H9 (cell line): ENCODE measurements around the gene TNNT2. TPM values are rescaled to one million over a fixed set of nuclear protein-coding genes. Genes with fewer than 3 reads are reported as not detected.

Source experiments
- DNase-seq: peaks from one replicate; pipeline ENCODE4 v3.0.0-alpha.2; 2017
- H2AFZ ChIP-seq: one replicate; pipeline ENCODE4 v1.6.1; 2013; ENCODE audit warnings: mild to moderate bottlenecking, low read length, control low read depth, moderate library complexity
- H2AK5ac ChIP-seq: 2 replicates; pipeline ENCODE4 v1.6.1; 2013; ENCODE audit warnings: low read length, control low read depth, mixed read lengths; ENCODE audit not compliant: insufficient read length
- H2BK120ac ChIP-seq: one replicate; pipeline ENCODE4 v1.6.1; 2013; ENCODE audit warnings: low read depth, mild to moderate bottlenecking, low read length, control low read depth, inconsistent platforms; ENCODE audit not compliant: poor library complexity, severe bottlenecking
- H2BK12ac ChIP-seq: 2 replicates; pipeline ENCODE4 v1.6.1; 2013; ENCODE audit warnings: low read length, control low read depth, mixed read lengths, low read depth; ENCODE audit not compliant: insufficient read length
- H2BK15ac ChIP-seq: 2 replicates; pipeline ENCODE4 v1.6.1; 2013; ENCODE audit warnings: low read depth, low read length, control low read depth
- H2BK20ac ChIP-seq: one replicate; pipeline ENCODE4 v1.6.1; 2013; ENCODE audit warnings: low read depth, mild to moderate bottlenecking, low read length, control low read depth, inconsistent platforms; ENCODE audit not compliant: poor library complexity, severe bottlenecking
- H2BK5ac ChIP-seq: 2 replicates; pipeline ENCODE4 v1.6.1; 2013; ENCODE audit warnings: low read length, control low read depth, mixed read lengths; ENCODE audit not compliant: insufficient read length
- H3K14ac ChIP-seq: 2 replicates; pipeline ENCODE4 v1.6.1; 2013; ENCODE audit warnings: low read length, control low read depth; ENCODE audit not compliant: insufficient read depth
- H3K18ac ChIP-seq: 2 replicates; pipeline ENCODE4 v1.6.1; 2013; ENCODE audit warnings: low read depth, mild to moderate bottlenecking, mixed read lengths, low read length, control low read depth; ENCODE audit not compliant: insufficient read length
- H3K23ac ChIP-seq: 2 replicates; pipeline ENCODE4 v1.6.1; 2013; ENCODE audit warnings: low read length, control low read depth, mixed read lengths, low read depth; ENCODE audit not compliant: insufficient read length
- H3K23me2 ChIP-seq: 2 replicates; pipeline ENCODE4 v1.6.1; 2013; ENCODE audit warnings: low read depth, mild to moderate bottlenecking, mixed read lengths, low read length, control low read depth; ENCODE audit not compliant: insufficient read length, poor library complexity, severe bottlenecking
- H3K27ac ChIP-seq: 2 replicates; pipeline ENCODE4 v1.5.1; 2013; ENCODE audit warnings: low read length, control low read depth, mixed read lengths, low read depth; ENCODE audit not compliant: insufficient read length
- H3K27me3 ChIP-seq: 2 replicates; pipeline ENCODE4 v1.6.1; 2013; ENCODE audit warnings: low read length, control low read depth, inconsistent platforms; ENCODE audit not compliant: insufficient read depth
- H3K4ac ChIP-seq: 2 replicates; pipeline ENCODE4 v1.6.1; 2013; ENCODE audit warnings: low read depth, mild to moderate bottlenecking, control low read depth, inconsistent platforms, low read length, moderate library complexity
- H3K4me1 ChIP-seq: 2 replicates; pipeline ENCODE4 v1.6.1; 2013; ENCODE audit warnings: low read length, control low read depth, inconsistent platforms; ENCODE audit not compliant: insufficient read depth
- H3K4me2 ChIP-seq: 2 replicates; pipeline ENCODE4 v1.6.1; 2013; ENCODE audit warnings: low read length, control low read depth, mixed read lengths; ENCODE audit not compliant: insufficient read length, insufficient read depth
- H3K56ac ChIP-seq: 2 replicates; pipeline ENCODE4 v1.6.1; 2013; ENCODE audit warnings: low read depth, mild to moderate bottlenecking, mixed read lengths, low read length, control low read depth; ENCODE audit not compliant: insufficient read length
- H3K79me1 ChIP-seq: 2 replicates; pipeline ENCODE4 v1.6.1; 2013; ENCODE audit warnings: low read depth, mild to moderate bottlenecking, moderate library complexity, low read length, control low read depth, inconsistent platforms; ENCODE audit not compliant: insufficient read depth, poor library complexity, severe bottlenecking
- H3K79me2 ChIP-seq: 2 replicates; pipeline ENCODE4 v1.6.1; 2013; ENCODE audit warnings: low read length, control low read depth, inconsistent platforms; ENCODE audit not compliant: insufficient read depth
- H3K9ac ChIP-seq: 2 replicates; pipeline ENCODE4 v1.6.1; 2013; ENCODE audit warnings: low read length, control low read depth, mixed read lengths; ENCODE audit not compliant: insufficient read length; ENCODE audit errors: extremely low read depth
- H3K9me3 ChIP-seq: one replicate; pipeline ENCODE4 v1.6.1; 2013; ENCODE audit warnings: low read depth, low read length, inconsistent platforms; ENCODE audit not compliant: control insufficient read depth
- H3T11ph ChIP-seq: one replicate; pipeline ENCODE4 v1.6.1; 2013; ENCODE audit warnings: mild to moderate bottlenecking, low read length, control low read depth, inconsistent platforms
- H4K20me1 ChIP-seq: one replicate; pipeline ENCODE4 v1.6.1; 2013; ENCODE audit not compliant: control insufficient read depth, insufficient read length, insufficient read depth
- H4K5ac ChIP-seq: 2 replicates; pipeline ENCODE4 v1.6.1; 2013; ENCODE audit warnings: low read depth, mild to moderate bottlenecking, mixed read lengths, low read length, control low read depth; ENCODE audit not compliant: insufficient read length
- H4K8ac ChIP-seq: replicated peaks from 2 replicates; pipeline ENCODE4 v1.6.1; 2013; ENCODE audit warnings: low read length, control low read depth, mixed read lengths, low read depth; ENCODE audit not compliant: insufficient read length
- H4K91ac ChIP-seq: 2 replicates; pipeline ENCODE4 v1.6.1; 2013; ENCODE audit warnings: low read depth, mild to moderate bottlenecking, moderate library complexity, mixed read lengths, low read length, control low read depth; ENCODE audit not compliant: insufficient read length
- H3K27ac Mint-ChIP-seq, 3 experiments: 2 replicates in 2 of 3; 3 replicates in 1 of 3; pipeline ENCODE4 v1.8.0; 2020 to 2021; ENCODE audit warnings: mixed read lengths in 3 of 3, mild to moderate bottlenecking in 1 of 3, moderate library complexity in 1 of 3
- H3K27me3 Mint-ChIP-seq: 2 replicates; pipeline ENCODE4 v1.8.0; 2021; ENCODE audit warnings: low read depth, mild to moderate bottlenecking, moderate library complexity, mixed read lengths
- H3K36me3 Mint-ChIP-seq, 3 experiments: 2 replicates in 2 of 3; 3 replicates in 1 of 3; pipeline ENCODE4 v1.8.0; 2020 to 2021; ENCODE audit warnings: low read depth in 3 of 3, mixed read lengths in 3 of 3; ENCODE audit not compliant: insufficient read depth in 1 of 3
- H3K4me1 Mint-ChIP-seq, 2 experiments: 2 replicates each; pipeline ENCODE4 v1.8.0; 2020; ENCODE audit warnings: mixed read lengths in 2 of 2
- H3K4me3 Mint-ChIP-seq, 2 experiments: 2 replicates in 1 of 2; 3 replicates in 1 of 2; pipeline ENCODE4 v1.8.0; 2020 to 2021; ENCODE audit warnings: mild to moderate bottlenecking in 2 of 2, mixed read lengths in 2 of 2, moderate library complexity in 1 of 2
- H3K9me3 Mint-ChIP-seq, 2 experiments: 2 replicates in 1 of 2; 3 replicates in 1 of 2; pipeline ENCODE4 v1.8.0; 2020; ENCODE audit warnings: mild to moderate bottlenecking in 2 of 2, mixed read lengths in 2 of 2, moderate library complexity in 1 of 2
- CTCF ChIP-seq: fragments of 200-600 bp; sonication (generic); conservative IDR thresholded peaks from 3 replicates; pipeline ENCODE4 v1.8.0; 2021; ENCODE audit warnings: antibody characterized with exemption, mild to moderate bottlenecking
- WGBS: extraction: QIAGEN DNeasy Blood & Tissue Kit; methylation state at CpG from one replicate; pipeline ENCODE4 v1.1.7; 2013; ENCODE audit warnings: missing lambda C conversion rate, low lambda C conversion rate, mixed read lengths; ENCODE audit not compliant: insufficient read length; ENCODE audit errors: extremely low coverage; 5-methylcytosine and 5-hydroxymethylcytosine counted together
- total RNA-seq: library from RNA; stranded (reverse); gene quantifications from 2 replicates; pipeline ENCODE4 v1.2.1, GENCODE V29; 2021

Gene TNNT2
- total RNA-seq, 1 experiment from 2014 or later, result 8.6 TPM

GRCh38 chr1:201381130-201381529 lies 3.6 kb upstream of the TNNT2 start:
- H3K27me3 Mint-ChIP-seq, result no peaks in the 10 kb centered on the region
- no peak overlapping the region for H4K8ac ChIP-seq
- no peak overlapping the region for H3K4me2 ChIP-seq
- no peak overlapping the region for H2AK5ac ChIP-seq
- H3K9me3 ChIP-seq, result no peaks in the 10 kb centered on the region
- no peak for DNase-seq
- H3K18ac ChIP-seq, result no peak overlapping the region
- H3K23me2 ChIP-seq, result no peaks in the 10 kb centered on the region
- H3K9ac ChIP-seq, result no peak overlapping the region
- no peak overlapping the region for H2AFZ ChIP-seq
- no peak overlapping the region for H3T11ph ChIP-seq
- no peak overlapping the region for H2BK120ac ChIP-seq
- H4K20me1 ChIP-seq, result no peaks in the 10 kb centered on the region
- no peak overlapping the region for H4K91ac ChIP-seq
- no peak overlapping the region for H2BK15ac ChIP-seq
- peaks cover 31 to 39% of the 10 kb centered on the region in 2 experiments for H3K4me1 Mint-ChIP-seq
- H2BK20ac ChIP-seq, result no peak overlapping the region
- H3K23ac ChIP-seq, result no peak overlapping the region
- WGBS, result no CpG with 5 or more reads among the region's 7 CpGs
- no peak overlapping the region for H2BK5ac ChIP-seq
- H3K56ac ChIP-seq, result no peak overlapping the region
- no peak overlapping the region for H4K5ac ChIP-seq
- TF ChIP-seq CTCF, result no peak
- H3K9me3 Mint-ChIP-seq, result no peaks in the 10 kb centered on the region
- H3K36me3 Mint-ChIP-seq, result peaks cover 0 to 19% (median 3%) of the 10 kb centered on the region in 3 experiments; a peak in 2 of 7 replicates
- no peak overlapping the region for H3K4me3 Mint-ChIP-seq
- no peaks in the 10 kb centered on the region for H3K27me3 ChIP-seq
- H3K4me1 ChIP-seq, result no peaks in the 10 kb centered on the region
- H3K27ac Mint-ChIP-seq, result peak overlapping the region; percentile 50 to 91 (median 87); a peak in 3 of 7 replicates
- no peak overlapping the region for H3K14ac ChIP-seq
- H2BK12ac ChIP-seq, result no peak overlapping the region
- H3K4ac ChIP-seq, result no peak overlapping the region
- no peaks in the 10 kb centered on the region for H3K79me1 ChIP-seq
- H3K79me2 ChIP-seq, result no peaks in the 10 kb centered on the region
- H3K27ac ChIP-seq, result no peak overlapping the region
